ENCODE measurements around the gene LRG1.

LRG1 gene

GRCh38 chr19:4559569-4559968 lies 19.7 kb upstream of the LRG1 start, which contains the start of gene SEMA6B:
Gene SEMA6B (minus strand): TSS chr19:4559684. CDS start chr19:4558457, 1,227 bp downstream.
- Histone ChIP-seq H3K27ac (ENCODE audit: low read depth, low read length) (no peak within 1 kb of the TSS), H2AFZ (ENCODE audit: low read depth, low read length, severe bottlenecking) (no peak within 1 kb of the TSS), H3K4me2 (ENCODE audit: low read depth, low read length, poor library complexity, severe bottlenecking) (no peak within 1 kb of the TSS), H3K4me3 (ENCODE audit: insufficient read depth, low read length, poor library complexity, severe bottlenecking) (no peak within 1 kb of the TSS), H3K9me3 (ENCODE audit: insufficient read depth, low read length) (no peaks in the 10 kb centered on the region), H3K27me3 (ENCODE audit: low read length) (no peaks in the 10 kb centered on the region), H3F3A (ENCODE audit: insufficient read depth) (no peaks in the 10 kb centered on the region), H3K9me2 (replicated peaks; ENCODE audit: insufficient read depth, low read length) (no peaks in the 10 kb centered on the region), H4K20me1 (ENCODE audit: low read depth, low read length) (no peaks in the 10 kb centered on the region), H3K9ac (ENCODE audit: low read length) (no peak within 1 kb of the TSS), H3K36me3 (ENCODE audit: low read length) (no peaks in the 10 kb centered on the region), H3K79me2 (ENCODE audit: insufficient read depth, low read length) (no peaks in the 10 kb centered on the region)
- no peak for TF ChIP-seq EZH2phosphoT487 (conservative IDR thresholded peaks at IDR 0.05; ENCODE audit: low read length)
- TF ChIP-seq, protein P1, sequence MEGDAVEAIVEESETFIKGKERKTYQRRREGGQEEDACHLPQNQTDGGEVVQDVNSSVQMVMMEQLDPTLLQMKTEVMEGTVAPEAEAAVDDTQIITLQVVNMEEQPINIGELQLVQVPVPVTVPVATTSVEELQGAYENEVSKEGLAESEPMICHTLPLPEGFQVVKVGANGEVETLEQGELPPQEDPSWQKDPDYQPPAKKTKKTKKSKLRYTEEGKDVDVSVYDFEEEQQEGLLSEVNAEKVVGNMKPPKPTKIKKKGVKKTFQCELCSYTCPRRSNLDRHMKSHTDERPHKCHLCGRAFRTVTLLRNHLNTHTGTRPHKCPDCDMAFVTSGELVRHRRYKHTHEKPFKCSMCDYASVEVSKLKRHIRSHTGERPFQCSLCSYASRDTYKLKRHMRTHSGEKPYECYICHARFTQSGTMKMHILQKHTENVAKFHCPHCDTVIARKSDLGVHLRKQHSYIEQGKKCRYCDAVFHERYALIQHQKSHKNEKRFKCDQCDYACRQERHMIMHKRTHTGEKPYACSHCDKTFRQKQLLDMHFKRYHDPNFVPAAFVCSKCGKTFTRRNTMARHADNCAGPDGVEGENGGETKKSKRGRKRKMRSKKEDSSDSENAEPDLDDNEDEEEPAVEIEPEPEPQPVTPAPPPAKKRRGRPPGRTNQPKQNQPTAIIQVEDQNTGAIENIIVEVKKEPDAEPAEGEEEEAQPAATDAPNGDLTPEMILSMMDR (IDR thresholded peaks at IDR 0.05; ENCODE audit: insufficient read depth, low read length, poor library complexity, severe bottlenecking): no peak

GRCh38 chr19:4557971-4558941 lies 18.4 kb upstream of the LRG1 start:
- Histone ChIP-seq H2AFZ (ENCODE audit: low read depth, low read length, severe bottlenecking) (no peak overlapping the region), H4K20me1 (ENCODE audit: low read depth, low read length) (no peaks in the 10 kb centered on the region)

DNA sequence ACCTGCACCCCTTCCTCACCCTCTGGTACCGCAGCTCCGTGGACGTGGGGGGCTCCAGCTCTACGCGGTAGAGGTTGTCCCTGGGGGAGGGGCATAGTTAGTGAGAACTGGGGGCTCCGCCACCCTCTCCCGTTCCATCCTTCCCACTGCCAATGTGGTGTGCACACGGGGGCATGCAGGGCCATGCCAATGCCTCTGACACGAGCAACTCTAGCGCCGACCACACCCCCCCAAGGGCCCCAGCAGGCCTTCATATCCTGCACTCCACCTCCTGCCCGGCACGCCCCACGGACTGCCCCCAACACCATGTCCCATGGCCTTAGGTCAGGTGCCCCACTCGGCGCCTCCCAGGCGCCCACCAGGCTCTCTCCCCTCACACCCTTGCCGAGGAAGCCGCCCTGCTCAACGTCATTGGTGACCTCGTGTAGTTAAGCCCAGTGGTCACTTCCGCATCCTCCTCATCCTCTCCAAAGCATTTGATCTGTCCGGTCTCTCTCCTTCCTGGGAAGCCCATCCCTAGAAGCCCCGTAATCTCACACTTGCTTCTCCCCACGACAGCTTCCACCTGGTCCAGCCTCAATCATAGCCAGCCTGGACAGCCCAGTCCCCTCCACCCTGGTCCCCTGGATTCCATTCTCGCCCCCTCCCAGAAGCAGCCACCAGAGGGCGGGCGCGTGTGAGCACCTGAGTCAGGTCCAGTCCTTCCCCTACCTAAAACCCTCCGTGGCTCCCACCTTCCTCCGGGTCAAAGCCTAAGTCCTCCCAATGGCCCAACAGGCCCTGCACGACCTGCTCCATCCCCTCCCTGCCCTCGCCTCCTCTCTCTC lies 17.5 kb upstream of the LRG1 start:
- H3K9me3 ChIP-seq (ENCODE audit: insufficient read depth, low read length): no peaks in the 10 kb centered on the region
- H3K4me3 ChIP-seq (ENCODE audit: insufficient read depth, low read length, poor library complexity, severe bottlenecking): no peak overlapping the region
- no peak for TF ChIP-seq EZH2phosphoT487 (conservative IDR thresholded peaks at IDR 0.05; ENCODE audit: low read length)
- TF ChIP-seq, protein P1 (IDR thresholded peaks at IDR 0.05; ENCODE audit: insufficient read depth, low read length, poor library complexity, severe bottlenecking): peak; percentile 25
- no peak overlapping the region for H3K27ac ChIP-seq (ENCODE audit: low read depth, low read length)
- H3K9ac ChIP-seq (ENCODE audit: low read length): no peak overlapping the region
- no peaks in the 10 kb centered on the region for H3K79me2 ChIP-seq (ENCODE audit: insufficient read depth, low read length)
- no peak overlapping the region for H3K4me2 ChIP-seq (ENCODE audit: low read depth, low read length, poor library complexity, severe bottlenecking)
- H3F3A ChIP-seq (ENCODE audit: insufficient read depth): no peaks in the 10 kb centered on the region
- no peak overlapping the region for H2AFZ ChIP-seq (ENCODE audit: low read depth, low read length, severe bottlenecking)
- no peaks in the 10 kb centered on the region for H3K9me2 ChIP-seq (replicated peaks; ENCODE audit: insufficient read depth, low read length)
- no peaks in the 10 kb centered on the region for H3K27me3 ChIP-seq (ENCODE audit: low read length)
- H4K20me1 ChIP-seq (ENCODE audit: low read depth, low read length): no peaks in the 10 kb centered on the region
- no peaks in the 10 kb centered on the region for H3K36me3 ChIP-seq (ENCODE audit: low read length)

More at GRCh38 chr19:4557971-4558941, 18.4 kb upstream of the LRG1 start:
- Histone ChIP-seq H3K9me3 (ENCODE audit: insufficient read depth, low read length) (no peaks in the 10 kb centered on the region), H3K9me2 (replicated peaks; ENCODE audit: insufficient read depth, low read length) (no peaks in the 10 kb centered on the region), H3K79me2 (ENCODE audit: insufficient read depth, low read length) (no peaks in the 10 kb centered on the region), H3F3A (ENCODE audit: insufficient read depth) (no peaks in the 10 kb centered on the region), H3K36me3 (ENCODE audit: low read length) (no peaks in the 10 kb centered on the region), H3K9ac (ENCODE audit: low read length) (no peak overlapping the region), H3K4me3 (ENCODE audit: insufficient read depth, low read length, poor library complexity, severe bottlenecking) (no peak overlapping the region), H3K27me3 (ENCODE audit: low read length) (no peaks in the 10 kb centered on the region), H3K27ac (ENCODE audit: low read depth, low read length) (no peak overlapping the region), H3K4me2 (ENCODE audit: low read depth, low read length, poor library complexity, severe bottlenecking) (no peak overlapping the region)
- TF ChIP-seq EZH2phosphoT487 (conservative IDR thresholded peaks at IDR 0.05; ENCODE audit: low read length): no peak
- TF ChIP-seq, protein P1 (IDR thresholded peaks at IDR 0.05; ENCODE audit: insufficient read depth, low read length, poor library complexity, severe bottlenecking): peak; percentile 72
